PC-9 (cell line): ENCODE results near the gene CMKLR1. TPM values are rescaled to one million over a fixed set of nuclear protein-coding genes. Genes with fewer than 3 reads are reported as not detected.

ENCODE experiments used
- BruUV-seq: library from RNA; stranded (reverse); fragments of 400-500 nt; replicated peaks from 2 replicates; lab custom pipeline; 2021; lab: Mats Ljungman, UMichigan
- CTCF ChIA-PET: fragments of 300-600 bp; sonication (Branson Sonifier 250); formaldehyde crosslinking; loops from one replicate; lab custom pipeline; 2022; ENCODE audit warnings: antibody characterized with exemption; lab: Charles Lee
- POLR2A ChIA-PET: fragments of 300-600 bp; sonication (Branson Sonifier 250); formaldehyde crosslinking; loops from one replicate; lab custom pipeline; 2022; ENCODE audit warnings: antibody characterized with exemption; ENCODE audit not compliant: unreplicated experiment; lab: Charles Lee
- DNase-seq, 2 experiments: peaks; one replicate each; pipeline versions ENCODE4 v3.0.0 to v3.0.0-alpha.2; 2015 to 2022; ENCODE audit warnings: mixed read lengths in 1 of 2
- H2AFZ ChIP-seq: fragments of 200-600 bp; sonication (generic); 2 replicates; pipeline ENCODE4 v1.8.1; 2017; ENCODE audit warnings: antibody characterized with exemption
- H3F3A ChIP-seq: fragments of 200-600 bp; sonication (generic); 2 replicates; pipeline ENCODE4 v1.8.1; 2017; ENCODE audit warnings: antibody characterized with exemption, mild to moderate bottlenecking, low read depth; ENCODE audit not compliant: insufficient read depth
- H3K27ac ChIP-seq: fragments of 200-600 bp; sonication (generic); 2 replicates; pipeline ENCODE4 v1.6.1; 2016; ENCODE audit warnings: mixed run types
- H3K27me3 ChIP-seq: fragments of 200-600 bp; sonication (generic); 2 replicates; pipeline ENCODE4 v1.6.1; 2016; ENCODE audit warnings: low read depth, mixed run types; ENCODE audit not compliant: insufficient read depth
- H3K36me3 ChIP-seq: fragments of 200-600 bp; sonication (generic); 2 replicates; pipeline ENCODE4 v1.6.1; 2016; ENCODE audit warnings: low read depth, mixed run types
- H3K4me1 ChIP-seq: fragments of 200-600 bp; sonication (generic); replicated peaks from 2 replicates; pipeline ENCODE4 v1.6.1; 2016; ENCODE audit warnings: mixed run types; ENCODE audit not compliant: insufficient read depth
- H3K4me2 ChIP-seq: fragments of 200-600 bp; sonication (generic); 2 replicates; pipeline ENCODE4 v1.6.1; 2017; ENCODE audit warnings: mixed run types
- H3K4me3 ChIP-seq: fragments of 200-600 bp; sonication (generic); 2 replicates; pipeline ENCODE4 v1.6.1; 2016; ENCODE audit warnings: mixed run types
- H3K79me2 ChIP-seq: fragments of 200-600 bp; sonication (generic); 2 replicates; pipeline ENCODE4 v1.6.1; 2017; ENCODE audit warnings: low read depth, mixed run types
- H3K9me2 ChIP-seq: fragments of 200-600 bp; sonication (generic); 2 replicates; pipeline ENCODE4 v1.8.1; 2017; ENCODE audit warnings: mild to moderate bottlenecking; ENCODE audit not compliant: insufficient read depth
- H3K9me3 ChIP-seq: fragments of 200-600 bp; sonication (generic); 2 replicates; pipeline ENCODE4 v1.8.1; 2016; ENCODE audit warnings: low read depth; ENCODE audit not compliant: insufficient read depth
- H4K20me1 ChIP-seq: fragments of 200-600 bp; sonication (generic); 2 replicates; pipeline ENCODE4 v1.8.1; 2017; ENCODE audit not compliant: insufficient read depth
- EZH2 ChIP-seq: fragments of 200-600 bp; sonication (generic); IDR thresholded peaks from 2 replicates; pipeline ENCODE4 v1.8.0; 2017; ENCODE audit warnings: antibody characterized with exemption, low read depth
- intact Hi-C: fragments of 100-400 bp; cut with micrococcal nuclease; formaldehyde crosslinking; loops from one replicate; pipeline ENCODE4 v1.10.0; 2022; ENCODE audit not compliant: unreplicated experiment
- total RNA-seq: library from RNA; stranded (reverse); gene quantifications from 2 replicates; pipeline ENCODE4 v1.2.3, GENCODE V29; 2021
- TF ChIP-seq, protein P1 (sequence below): fragments of 200-600 bp; sonication (generic); conservative IDR thresholded peaks from 2 replicates; pipeline ENCODE4 v1.6.1; 2017; ENCODE audit warnings: mixed run types, antibody characterized with exemption, mild to moderate bottlenecking, moderate library complexity

Gene CMKLR1
- total RNA-seq, 1 experiment from 2014 or later: not detected

DNA sequence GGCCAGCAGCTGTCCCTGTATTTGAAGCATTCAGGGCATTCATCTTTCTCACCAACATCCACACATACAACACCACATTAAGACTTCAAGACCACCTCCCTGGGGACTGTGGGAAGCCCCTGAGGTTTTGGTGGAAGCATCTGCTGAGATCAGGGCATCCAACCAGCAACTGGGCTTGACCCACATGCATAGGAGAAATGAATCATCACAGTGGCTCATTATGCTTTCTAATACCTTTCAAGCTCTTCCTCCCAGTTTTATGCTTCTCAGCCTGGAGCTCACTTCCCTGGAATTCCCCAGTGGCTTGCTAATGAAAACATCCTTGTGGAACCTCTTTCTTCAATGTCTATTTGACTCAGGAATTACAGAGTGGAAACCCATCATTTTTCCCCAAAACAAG is 21.4 kb upstream of the CMKLR1 start:
- intact Hi-C loops: no loop called here
- Histone ChIP-seq H3K9me3 (no peaks in the 10 kb centered on the region), H3K4me3 (no peak overlapping the region), H2AFZ (no peak overlapping the region), H3K79me2 (no peaks in the 10 kb centered on the region), H3K36me3 (no peaks in the 10 kb centered on the region), H3K27me3 (peaks cover 13% of the 10 kb centered on the region; the same call in 1 of the 2 replicates), H3K4me2 (no peak overlapping the region), H3K27ac (no peak overlapping the region), H3F3A (no peaks in the 10 kb centered on the region), H3K4me1 (no peaks in the 10 kb centered on the region), H4K20me1 (no peaks in the 10 kb centered on the region), H3K9me2 (no peaks in the 10 kb centered on the region)
- ChIA-PET CTCF (no interaction called here), POLR2A (no interaction called here)
- TF ChIP-seq, protein P1, sequence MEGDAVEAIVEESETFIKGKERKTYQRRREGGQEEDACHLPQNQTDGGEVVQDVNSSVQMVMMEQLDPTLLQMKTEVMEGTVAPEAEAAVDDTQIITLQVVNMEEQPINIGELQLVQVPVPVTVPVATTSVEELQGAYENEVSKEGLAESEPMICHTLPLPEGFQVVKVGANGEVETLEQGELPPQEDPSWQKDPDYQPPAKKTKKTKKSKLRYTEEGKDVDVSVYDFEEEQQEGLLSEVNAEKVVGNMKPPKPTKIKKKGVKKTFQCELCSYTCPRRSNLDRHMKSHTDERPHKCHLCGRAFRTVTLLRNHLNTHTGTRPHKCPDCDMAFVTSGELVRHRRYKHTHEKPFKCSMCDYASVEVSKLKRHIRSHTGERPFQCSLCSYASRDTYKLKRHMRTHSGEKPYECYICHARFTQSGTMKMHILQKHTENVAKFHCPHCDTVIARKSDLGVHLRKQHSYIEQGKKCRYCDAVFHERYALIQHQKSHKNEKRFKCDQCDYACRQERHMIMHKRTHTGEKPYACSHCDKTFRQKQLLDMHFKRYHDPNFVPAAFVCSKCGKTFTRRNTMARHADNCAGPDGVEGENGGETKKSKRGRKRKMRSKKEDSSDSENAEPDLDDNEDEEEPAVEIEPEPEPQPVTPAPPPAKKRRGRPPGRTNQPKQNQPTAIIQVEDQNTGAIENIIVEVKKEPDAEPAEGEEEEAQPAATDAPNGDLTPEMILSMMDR: no peak
- TF ChIP-seq EZH2: no peak
- no TSS peak for BruUV-seq
- no peak for DNase-seq

- Histone ChIP-seq H3F3A (no peaks in the 10 kb centered on the region), H3K4me3 (no peak overlapping the region), H3K4me2 (no peak overlapping the region), H4K20me1 (no peaks in the 10 kb centered on the region), H2AFZ (no peak overlapping the region), H3K27ac (no peak overlapping the region), H3K36me3 (no peaks in the 10 kb centered on the region), H3K4me1 (no peaks in the 10 kb centered on the region), H3K27me3 (peaks cover 11% of the 10 kb centered on the region; the same call in 1 of the 2 replicates), H3K9me3 (no peaks in the 10 kb centered on the region), H3K79me2 (no peaks in the 10 kb centered on the region), H3K9me2 (no peaks in the 10 kb centered on the region)
- CTCF ChIA-PET: no interaction called here
- no peak for DNase-seq
- TF ChIP-seq, protein P1: no peak
- TF ChIP-seq EZH2: no peak
- no TSS peak for BruUV-seq
- intact Hi-C loops: no loop called here
- POLR2A ChIA-PET: no interaction called here
Observed at GRCh38 chr12:108360057-108360456, 20.9 kb upstream of the CMKLR1 start.

- no peak for DNase-seq
- Histone ChIP-seq H3K27ac (no peak overlapping the region), H3K36me3 (no peaks in the 10 kb centered on the region), H3K9me2 (no peaks in the 10 kb centered on the region), H3K4me3 (no peak overlapping the region), H3K27me3 (peaks cover 8% of the 10 kb centered on the region; the same call in 1 of the 2 replicates), H3K4me1 (no peaks in the 10 kb centered on the region), H3K79me2 (no peaks in the 10 kb centered on the region), H4K20me1 (no peaks in the 10 kb centered on the region), H3F3A (no peaks in the 10 kb centered on the region), H3K4me2 (no peak overlapping the region), H2AFZ (no peak overlapping the region), H3K9me3 (no peaks in the 10 kb centered on the region)
- ChIA-PET CTCF (no interaction called here), POLR2A (no interaction called here)
- intact Hi-C loops: no loop called here
- TF ChIP-seq, protein P1: no peak
- TF ChIP-seq EZH2: no peak
- no TSS peak for BruUV-seq
Observed at GRCh38 chr12:108358580-108358965, 19.5 kb upstream of the CMKLR1 start.
